Eye (tissue), 1 donor: ENCODE data around the gene SLC22A1.

Experiments
- DNase-seq: peaks from one replicate; pipeline ENCODE4 v3.0.0-alpha.2; 2015

SLC22A1 gene

GRCh38 chr6:160178271-160178670 lies 56.7 kb downstream of the SLC22A1 start:
- no peak for DNase-seq

DNA sequence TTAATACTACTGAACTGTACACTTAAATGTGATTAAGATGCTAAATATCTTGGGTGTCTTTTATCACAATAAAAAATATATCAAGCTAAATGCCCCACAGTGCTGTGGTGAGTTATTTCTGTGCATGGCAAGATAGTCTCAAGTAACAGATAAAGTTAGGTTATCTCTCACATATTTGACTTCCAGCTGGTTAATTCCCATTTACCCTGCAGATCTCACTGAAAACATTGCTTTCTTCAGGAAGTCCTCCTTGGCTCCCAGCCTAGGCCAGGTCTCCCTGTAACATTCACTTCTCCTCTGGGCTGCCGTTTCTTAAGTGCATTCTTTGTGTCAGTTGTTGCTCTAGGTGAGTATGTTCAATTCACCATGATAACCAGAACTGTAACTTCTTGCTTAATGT lies 59.1 kb downstream of the SLC22A1 start:
- DNase-seq, result no peak

- DNase-seq, result no peak
Observed at GRCh38 chr6:160188773-160189172, 67.2 kb downstream of the SLC22A1 start.

- DNase-seq, result no peak
Observed at GRCh38 chr6:160190081-160190480, 68.5 kb downstream of the SLC22A1 start.

DNA sequence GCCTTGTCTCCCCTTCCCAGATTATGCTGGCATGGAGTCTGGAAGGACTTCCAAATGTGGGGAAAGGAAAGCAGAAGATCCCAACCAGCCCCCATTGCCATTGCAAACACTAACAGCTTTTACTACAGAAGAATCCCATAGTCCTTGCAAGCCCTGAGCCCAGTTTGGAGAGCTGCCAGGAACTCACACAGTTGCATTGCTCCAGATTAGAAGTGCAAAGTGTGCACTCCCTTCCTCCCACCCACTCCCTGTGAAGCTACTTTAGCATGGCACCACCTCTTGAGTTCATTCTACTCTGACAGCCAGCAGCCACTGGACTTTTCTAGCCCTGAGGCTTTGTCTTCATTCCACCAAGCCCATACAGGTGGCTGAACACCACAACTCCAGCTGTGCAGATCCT lies 69.4 kb downstream of the SLC22A1 start:
- DNase-seq, result peak; percentile 24

GRCh38 chr6:160192840-160193239 lies 71.2 kb downstream of the SLC22A1 start:
- no peak for DNase-seq

GRCh38 chr6:160194808-160195207 lies 73.2 kb downstream of the SLC22A1 start:
- DNase-seq, result no peak

- no peak for DNase-seq
Observed at GRCh38 chr6:160197662-160198061, 76.0 kb downstream of the SLC22A1 start.

DNA sequence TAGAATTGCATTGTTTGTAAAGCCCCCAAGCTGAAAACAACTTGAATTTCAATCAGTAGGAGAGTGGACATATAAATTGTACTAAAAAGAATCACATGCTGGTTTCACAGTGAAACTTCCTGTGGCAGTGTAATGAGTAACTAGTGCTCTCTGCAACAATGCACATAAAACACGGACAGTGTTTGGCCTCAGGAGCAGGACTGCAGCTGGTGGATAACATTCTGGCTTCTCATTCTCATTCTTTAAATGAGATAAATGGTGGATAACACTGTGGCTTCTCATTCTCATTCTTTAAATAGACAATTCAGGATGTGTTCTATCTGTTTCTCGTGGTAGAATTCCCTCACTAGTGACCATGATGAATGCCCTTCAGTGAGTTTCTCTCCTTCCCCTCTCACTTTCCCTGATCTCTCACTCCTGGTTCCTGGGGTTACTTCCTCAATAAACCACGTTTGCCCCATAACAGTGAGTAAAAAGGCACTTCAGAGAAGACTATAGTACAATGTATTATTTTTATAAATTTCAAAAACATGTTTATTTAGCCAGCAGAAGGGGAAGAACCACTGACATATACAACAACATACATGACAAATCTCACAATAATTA lies 77.1 kb downstream of the SLC22A1 start:
- no peak for DNase-seq

GRCh38 chr6:160201061-160201460 lies 79.4 kb downstream of the SLC22A1 start:
- no peak for DNase-seq

GRCh38 chr6:160202411-160202810 lies 80.8 kb downstream of the SLC22A1 start:
- DNase-seq, result no peak

- DNase-seq, result no peak
Observed at GRCh38 chr6:160203076-160203475, 81.5 kb downstream of the SLC22A1 start.

DNA sequence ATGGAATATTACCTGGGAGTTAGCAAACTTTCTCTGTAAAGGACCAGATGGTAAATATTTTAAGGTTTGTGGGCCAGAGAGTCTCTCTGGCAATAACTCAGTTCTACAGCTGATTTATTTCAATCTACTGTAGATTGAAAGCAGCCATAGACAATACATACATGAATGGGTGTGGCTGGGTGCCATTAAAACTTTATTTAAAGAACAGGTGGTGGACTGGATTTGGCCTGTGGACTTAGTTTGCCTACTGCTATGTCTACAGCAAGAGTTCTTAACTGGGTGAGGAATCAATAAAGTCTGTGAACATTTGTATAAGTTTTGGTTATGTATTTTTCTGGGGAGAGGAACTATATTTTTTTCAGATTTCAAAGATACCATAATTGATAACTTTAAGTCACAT lies 81.9 kb downstream of the SLC22A1 start:
- DNase-seq, result no peak

GRCh38 chr6:160203953-160204352 lies 82.3 kb downstream of the SLC22A1 start:
- DNase-seq, result no peak

DNA sequence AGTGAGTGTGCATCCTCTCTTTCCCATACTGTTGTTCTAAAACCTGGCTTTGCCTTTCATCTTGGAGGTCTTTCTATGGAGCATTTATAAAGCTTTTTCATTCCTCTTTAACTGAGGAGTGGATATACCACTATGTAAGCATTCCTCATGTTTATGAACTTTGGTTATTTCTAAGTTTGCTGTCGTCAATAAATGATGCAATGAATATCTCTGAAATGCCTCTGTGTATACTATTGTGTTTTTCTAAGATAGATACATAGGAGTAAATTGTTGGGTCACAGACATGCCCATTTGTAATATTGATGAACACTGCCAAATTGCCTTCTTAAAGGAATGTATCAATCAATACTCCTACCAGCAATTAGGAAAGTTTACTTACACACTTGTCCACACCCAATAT lies 83.1 kb downstream of the SLC22A1 start:
- DNase-seq, result no peak

- DNase-seq, result no peak
Observed at GRCh38 chr6:160207618-160208017, 86.0 kb downstream of the SLC22A1 start.
